Parathyroid adenoma (tissue), 2 donors: ENCODE data around the gene C1orf116.

ENCODE experiments used
- H2AFZ ChIP-seq: fragments of 300-600 bp; sonication (generic); one replicate; pipeline ENCODE4 v1.7.0; 2017; ENCODE audit warnings: antibody characterized with exemption, mild to moderate bottlenecking
- H3K27ac ChIP-seq: fragments of 300-600 bp; sonication (generic); one replicate; pipeline ENCODE4 v1.7.0; 2017
- H3K27me3 ChIP-seq: fragments of 300-600 bp; sonication (generic); one replicate; pipeline ENCODE4 v1.7.0; 2017; ENCODE audit warnings: low read length; ENCODE audit not compliant: control insufficient read depth, insufficient read depth
- H3K36me3 ChIP-seq: fragments of 300-600 bp; sonication (generic); one replicate; pipeline ENCODE4 v1.7.0; 2017; ENCODE audit warnings: low read length; ENCODE audit not compliant: control insufficient read depth, insufficient read depth
- H3K4me1 ChIP-seq: fragments of 300-600 bp; sonication (generic); one replicate; pipeline ENCODE4 v1.7.0; 2017; ENCODE audit warnings: control low read depth
- H3K4me2 ChIP-seq: fragments of 300-600 bp; sonication (generic); one replicate; pipeline ENCODE4 v1.7.0; 2017; ENCODE audit warnings: low read length
- H3K4me3 ChIP-seq: fragments of 300-600 bp; sonication (generic); one replicate; pipeline ENCODE4 v1.7.0; 2017; ENCODE audit warnings: low read depth, low read length
- H3K79me2 ChIP-seq: fragments of 300-600 bp; sonication (generic); one replicate; pipeline ENCODE4 v1.7.0; 2017; ENCODE audit warnings: control low read depth
- H3K9ac ChIP-seq: fragments of 300-600 bp; sonication (generic); one replicate; pipeline ENCODE4 v1.7.0; 2017; ENCODE audit warnings: mild to moderate bottlenecking
- H3K9me3 ChIP-seq: fragments of 300-600 bp; sonication (generic); one replicate; pipeline ENCODE4 v1.7.0; 2017; ENCODE audit warnings: low read length; ENCODE audit not compliant: control insufficient read depth
- CTCF ChIP-seq: fragments of 300-600 bp; sonication (generic); IDR thresholded peaks from one replicate; pipeline ENCODE4 v1.7.0; 2017; ENCODE audit warnings: antibody characterized with exemption, mild to moderate bottlenecking
- donor health status: primary hyperparathyroidism.

Gene C1orf116

GRCh38 chr1:207030522-207031009 is 2.0 kb downstream of the C1orf116 start:
- Histone ChIP-seq H2AFZ (no peak overlapping the region), H3K9ac (no peak overlapping the region), H3K4me3 (no peak overlapping the region), H3K4me1 (no peaks in the 10 kb centered on the region), H3K27ac (no peak overlapping the region), H3K79me2 (no peaks in the 10 kb centered on the region), H3K36me3 (no peaks in the 10 kb centered on the region), H3K9me3 (no peaks in the 10 kb centered on the region), H3K27me3 (no peaks in the 10 kb centered on the region), H3K4me2 (no peak overlapping the region)
- no peak for TF ChIP-seq CTCF

- Histone ChIP-seq H3K79me2 (no peaks in the 10 kb centered on the region), H3K4me3 (no peak overlapping the region), H3K9me3 (no peaks in the 10 kb centered on the region), H3K4me1 (no peaks in the 10 kb centered on the region), H3K27me3 (no peaks in the 10 kb centered on the region), H2AFZ (no peak overlapping the region), H3K36me3 (no peaks in the 10 kb centered on the region), H3K4me2 (no peak overlapping the region), H3K9ac (no peak overlapping the region), H3K27ac (no peak overlapping the region)
- TF ChIP-seq CTCF, result no peak
Measured at GRCh38 chr1:207029701-207030521, 2.6 kb downstream of the C1orf116 start.

- no peak overlapping the region for H3K4me3 ChIP-seq
- H3K9me3 ChIP-seq, result no peaks in the 10 kb centered on the region
- H3K4me2 ChIP-seq, result no peak overlapping the region
- H2AFZ ChIP-seq, result no peak overlapping the region
- TF ChIP-seq CTCF, result no peak
- no peaks in the 10 kb centered on the region for H3K36me3 ChIP-seq
- H3K79me2 ChIP-seq, result no peaks in the 10 kb centered on the region
- no peak overlapping the region for H3K9ac ChIP-seq
- H3K27ac ChIP-seq, result no peak overlapping the region
- no peaks in the 10 kb centered on the region for H3K4me1 ChIP-seq
- H3K27me3 ChIP-seq, result no peaks in the 10 kb centered on the region
Measured at GRCh38 chr1:207028884-207029650, 3.5 kb downstream of the C1orf116 start.

GRCh38 chr1:207027921-207028320 is 4.6 kb downstream of the C1orf116 start:
- TF ChIP-seq CTCF, result no peak
- no peak overlapping the region for H3K4me2 ChIP-seq
- no peaks in the 10 kb centered on the region for H3K9me3 ChIP-seq
- H3K27me3 ChIP-seq, result no peaks in the 10 kb centered on the region
- H2AFZ ChIP-seq, result no peak overlapping the region
- H3K36me3 ChIP-seq, result no peaks in the 10 kb centered on the region
- no peak overlapping the region for H3K9ac ChIP-seq
- no peaks in the 10 kb centered on the region for H3K4me1 ChIP-seq
- no peak overlapping the region for H3K27ac ChIP-seq
- no peaks in the 10 kb centered on the region for H3K79me2 ChIP-seq
- no peak overlapping the region for H3K4me3 ChIP-seq
